NCI-H526 treated with DMSO at 0.1 percent for 48 hours (cell line): ENCODE results near the gene RBL2.
"Not testable (repeated sequence)": the region's sequence is repeated elsewhere in the genome, so short reads cannot be mapped to it uniquely, and the experiment has no call there.

ENCODE experiments used
- DNase-seq: peaks from one replicate; lab custom pipeline; 2025; lab: John Stamatoyannopoulos, UW

RBL2 gene

DNA sequence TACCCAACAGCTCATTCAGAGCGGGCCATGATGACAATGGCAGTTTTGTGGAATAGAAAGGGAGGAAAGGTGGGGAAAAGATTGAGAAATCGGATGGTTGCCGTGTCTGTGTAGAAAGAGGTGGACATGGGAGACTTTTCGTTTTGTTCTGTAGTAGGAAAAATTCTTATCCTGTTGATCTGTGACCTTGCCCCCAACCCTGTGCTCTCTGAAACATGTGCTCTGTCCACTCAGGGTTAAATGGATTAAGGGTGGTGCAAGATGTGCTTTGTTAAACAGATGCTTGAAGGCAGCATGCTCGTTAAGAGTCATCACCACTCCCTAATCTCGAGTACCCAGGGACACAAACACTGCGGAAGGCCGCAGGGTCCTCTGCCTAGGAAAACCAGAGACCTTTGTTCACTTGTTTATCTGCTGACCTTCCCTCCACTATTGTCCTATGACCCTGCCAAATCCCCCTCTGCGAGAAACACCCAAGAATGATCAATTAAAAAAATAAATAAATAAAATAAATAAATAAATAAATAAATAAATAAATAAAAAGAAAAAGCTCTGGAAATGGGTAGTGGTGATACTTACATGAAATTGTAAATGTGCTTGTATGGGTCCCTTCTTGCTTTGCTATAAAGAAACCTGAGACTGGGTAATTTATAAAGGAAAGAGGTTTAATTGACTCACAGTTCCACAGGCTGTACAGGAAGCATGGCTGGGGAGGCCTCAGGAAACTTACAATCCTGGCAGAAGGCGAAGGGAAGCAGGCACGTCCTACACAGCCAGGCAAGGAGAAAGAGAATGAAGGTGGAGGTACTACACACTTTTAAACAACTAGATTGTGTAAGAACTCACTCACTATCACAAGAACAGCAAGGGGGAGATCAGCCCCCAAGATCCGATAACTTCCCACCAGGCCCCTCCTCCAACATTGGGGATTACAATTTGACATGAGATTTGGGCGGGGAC, 105.8 kb downstream of the RBL2 start:
- DNase-seq: not testable (repeated sequence)
